NCI-H2081 (cell line): ENCODE results near the gene VSTM4.

ENCODE experiments used
- DNase-seq, 2 experiments: peaks; one replicate each; lab custom pipeline; 2025; lab: John Stamatoyannopoulos, UW

VSTM4 gene

DNA sequence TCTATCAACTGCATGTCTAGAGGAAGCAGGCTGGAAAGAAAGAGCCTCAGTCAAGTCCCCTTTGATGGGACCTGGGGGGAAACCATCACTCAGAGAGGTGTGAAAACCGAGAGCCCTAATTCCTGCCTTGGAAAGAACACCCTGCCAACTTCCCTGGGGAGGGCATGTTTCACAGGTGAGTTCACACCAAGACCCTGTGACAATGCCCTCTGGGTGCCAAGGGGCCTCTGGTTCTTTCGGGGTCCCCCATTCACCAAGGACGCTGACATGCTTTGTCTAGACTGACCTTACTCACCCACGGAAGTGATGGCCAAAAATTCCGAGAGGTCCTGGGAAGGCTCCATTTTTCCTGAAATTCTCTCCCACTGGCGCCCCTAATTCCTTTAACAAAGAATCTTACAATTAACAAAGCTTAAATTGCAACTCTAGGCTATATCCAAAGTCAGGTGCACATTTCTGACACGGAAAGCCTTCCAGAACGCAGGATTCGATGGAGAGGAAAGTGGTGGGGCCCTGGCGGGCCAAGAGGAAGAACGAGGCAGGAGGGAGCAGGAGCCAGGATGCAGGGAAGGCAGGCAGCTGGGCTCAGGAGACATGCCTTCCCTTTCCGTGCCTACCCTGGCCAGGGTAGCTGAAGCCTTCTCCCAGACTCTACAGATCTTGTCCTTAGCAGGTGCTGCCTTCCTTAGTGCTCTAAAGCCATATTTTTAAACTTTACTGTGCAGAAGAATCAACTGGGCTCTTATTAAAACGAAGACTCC, 23.7 kb downstream of the VSTM4 start:
- DNase-seq: no peak

GRCh38 chr10:49090696-49091380, 24.5 kb downstream of the VSTM4 start:
- DNase-seq: no peak

DNA sequence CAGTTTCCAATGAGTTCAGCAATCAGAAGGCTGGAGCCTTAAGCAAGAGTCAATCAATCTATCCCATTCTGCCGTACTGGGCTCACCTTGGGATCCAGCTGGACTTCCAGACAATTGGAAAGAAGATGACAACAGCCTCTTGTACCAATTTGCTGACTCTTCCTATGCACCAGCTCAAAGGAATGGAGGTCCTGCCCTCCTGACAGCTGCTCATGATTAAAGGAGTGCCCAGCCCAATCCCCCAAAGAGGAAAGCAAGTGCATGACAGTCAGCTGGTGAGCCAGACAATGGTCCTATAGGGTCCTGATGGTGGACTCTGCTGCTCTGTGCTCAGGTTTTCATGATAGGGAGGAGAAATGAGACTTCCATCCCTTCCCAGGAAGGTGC, 25.1 kb downstream of the VSTM4 start:
- DNase-seq: no peak

- DNase-seq: no peak
These were observed 25.6 kb downstream of the VSTM4 start for GRCh38 chr10:49089557-49090188.

- DNase-seq: no peak
These were observed 26.2 kb downstream of the VSTM4 start for GRCh38 chr10:49089152-49089551.

DNA sequence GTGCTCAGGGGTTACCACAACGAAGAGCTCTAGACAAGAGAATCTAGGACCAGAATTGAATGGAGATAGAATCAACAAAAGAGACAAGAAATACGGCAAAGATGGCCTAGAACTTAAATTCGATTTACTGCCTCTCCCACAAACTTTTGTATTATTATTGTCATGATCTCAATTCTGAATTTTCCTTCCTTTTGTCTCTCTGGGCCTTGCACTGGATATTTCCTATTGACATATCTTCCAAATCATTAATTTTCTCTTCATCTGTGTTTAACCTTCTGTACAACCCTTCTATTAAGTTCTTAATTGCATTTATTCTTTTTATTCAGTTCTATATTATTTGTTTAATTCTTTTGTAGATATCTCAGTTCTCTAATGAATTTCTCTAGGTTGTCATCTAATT, 28.4 kb downstream of the VSTM4 start:
- DNase-seq: no peak

GRCh38 chr10:49083261-49083660, 32.1 kb downstream of the VSTM4 start:
- DNase-seq: no peak

DNA sequence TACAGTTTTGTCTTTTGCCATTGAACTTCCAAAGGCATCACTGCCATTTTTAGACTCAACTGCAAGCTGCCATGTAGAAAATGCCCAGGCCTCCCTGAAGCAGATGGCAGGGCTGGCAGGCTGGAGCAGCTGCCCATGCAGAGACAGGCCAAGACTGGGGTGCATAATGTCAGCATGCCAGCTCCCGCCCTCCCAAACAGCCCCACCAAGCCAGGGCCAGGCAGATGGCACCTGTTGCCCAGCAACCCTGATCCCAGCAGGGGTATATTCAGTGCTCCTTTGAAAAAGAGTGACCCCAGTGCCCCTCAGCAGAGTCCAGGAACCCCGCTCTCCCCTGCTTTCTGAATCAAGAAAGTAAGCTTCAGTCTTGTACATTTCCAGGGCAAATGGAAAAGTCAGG, 32.6 kb downstream of the VSTM4 start:
- peak in 1 of 2 experiments; percentile 25 for DNase-seq

GRCh38 chr10:49081547-49082275, 33.6 kb downstream of the VSTM4 start:
- DNase-seq: no peak

DNA sequence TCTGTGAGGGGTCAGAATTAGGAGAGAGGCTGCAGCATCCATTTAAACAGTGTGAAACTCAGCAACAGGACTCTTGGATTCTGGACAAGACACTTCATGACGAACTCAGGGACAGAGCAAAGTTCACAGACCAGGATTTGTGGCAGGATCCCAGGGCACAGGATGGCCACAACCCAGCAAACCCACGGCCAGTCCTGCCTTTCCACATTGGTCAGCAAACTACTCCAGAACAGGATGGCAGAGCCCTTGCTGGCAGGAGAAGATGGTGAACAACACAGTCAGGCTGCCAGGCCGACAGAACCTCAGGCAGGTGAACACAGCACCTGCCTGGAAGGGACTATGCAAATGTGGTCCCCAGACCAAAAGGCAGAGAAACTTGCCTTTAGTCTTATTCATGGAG, 34.4 kb downstream of the VSTM4 start:
- DNase-seq: no peak

GRCh38 chr10:49080071-49080470, 35.3 kb downstream of the VSTM4 start:
- no peak for DNase-seq

GRCh38 chr10:49079499-49079898, 35.8 kb downstream of the VSTM4 start:
- no peak for DNase-seq

DNA sequence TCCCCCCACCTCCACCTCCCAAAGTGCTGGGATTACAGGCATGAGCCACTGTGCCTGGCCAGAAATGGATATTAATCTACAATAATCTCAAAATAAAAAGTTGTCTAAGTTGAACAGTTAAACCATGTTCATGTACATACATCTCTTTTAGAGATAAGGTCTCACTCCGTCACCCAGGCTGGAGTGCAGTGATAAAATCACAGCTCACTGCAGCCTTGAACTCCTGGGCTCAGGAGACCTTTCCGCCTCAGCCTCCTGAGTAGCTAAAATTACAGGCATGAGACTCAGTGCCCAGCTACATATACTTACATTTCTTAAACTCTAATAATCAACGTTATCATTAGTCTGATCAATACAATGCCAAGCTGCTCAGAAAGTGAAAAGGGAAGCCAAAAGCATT, 36.2 kb downstream of the VSTM4 start:
- no peak for DNase-seq

DNA sequence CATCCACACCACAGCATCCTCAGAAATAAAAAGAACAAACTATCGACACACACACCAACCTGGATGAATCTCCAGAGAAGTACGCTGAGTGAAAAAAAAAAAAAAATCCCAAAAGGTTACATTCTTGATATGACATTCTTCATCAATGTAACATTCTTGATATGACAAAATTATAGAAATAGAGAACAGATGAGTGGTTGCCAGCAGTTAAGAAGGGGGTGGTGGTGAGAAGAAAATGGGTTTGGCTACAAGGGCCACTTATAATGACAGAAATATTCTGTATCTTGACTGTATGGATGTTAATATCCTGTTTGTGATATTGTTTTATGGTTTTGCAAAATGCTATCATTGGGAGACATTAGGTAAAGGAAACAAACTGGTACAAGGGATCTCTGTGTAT, 36.9 kb downstream of the VSTM4 start:
- DNase-seq: no peak

- no peak for DNase-seq
These were observed 38.4 kb downstream of the VSTM4 start for GRCh38 chr10:49076741-49077521.

DNA sequence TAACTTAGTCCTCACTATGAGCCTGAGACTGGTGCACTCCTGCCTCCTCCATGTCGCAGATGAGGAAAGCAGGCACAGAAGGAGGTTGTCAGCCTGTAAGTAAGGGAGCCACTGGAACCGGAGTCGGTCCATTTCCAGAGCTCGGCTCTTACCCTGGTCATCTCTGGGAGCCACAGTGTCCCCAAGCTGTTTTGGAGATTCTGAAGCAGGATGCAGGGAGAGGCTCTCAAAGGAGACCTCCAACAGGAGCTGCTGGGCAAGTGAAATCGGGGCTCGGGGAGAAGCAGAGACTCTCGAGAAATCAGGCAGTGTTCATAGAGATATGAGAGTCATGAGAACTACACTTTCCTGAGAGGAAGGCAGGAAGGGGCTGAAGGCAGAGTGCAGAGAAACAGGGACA, 39.0 kb downstream of the VSTM4 start:
- DNase-seq: no peak

- DNase-seq: no peak
These were observed 39.6 kb downstream of the VSTM4 start for GRCh38 chr10:49075743-49076142.

GRCh38 chr10:49074836-49075682, 40.3 kb downstream of the VSTM4 start:
- no peak for DNase-seq

DNA sequence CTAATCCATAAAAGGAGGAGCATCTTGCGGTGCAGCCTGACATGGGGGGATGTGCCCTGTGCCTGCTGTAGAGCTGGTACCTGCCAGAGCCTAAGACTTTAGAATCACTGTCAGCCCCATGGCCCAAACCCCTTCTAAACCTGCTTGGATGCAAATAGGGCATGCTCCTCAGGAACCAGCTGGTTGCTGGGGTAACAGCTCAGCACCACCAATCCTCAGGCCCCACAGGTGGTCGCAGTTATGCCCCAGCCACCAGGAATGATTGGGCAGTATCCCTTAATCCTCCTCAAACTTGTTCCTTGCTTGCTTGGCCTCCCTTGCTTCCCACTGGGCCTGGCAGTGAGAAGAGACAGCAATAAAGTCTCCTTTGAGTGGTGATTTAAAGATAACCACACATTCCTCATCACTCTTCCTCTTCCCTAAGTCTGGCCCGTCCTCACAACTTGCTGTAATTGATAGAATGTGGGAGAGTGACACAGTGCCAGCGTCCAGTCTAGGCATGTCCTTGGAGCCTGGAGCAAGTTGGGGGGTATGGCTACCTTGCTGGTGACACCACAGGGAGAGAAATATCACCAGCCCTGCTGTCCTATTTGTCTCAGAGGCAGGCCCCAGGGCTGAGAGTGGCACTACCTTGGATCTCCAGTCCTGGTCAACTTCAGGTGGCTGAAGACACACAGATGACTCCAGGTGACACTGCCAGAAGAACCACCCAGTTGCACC, 43.0 kb downstream of the VSTM4 start:
- DNase-seq: no peak

DNA sequence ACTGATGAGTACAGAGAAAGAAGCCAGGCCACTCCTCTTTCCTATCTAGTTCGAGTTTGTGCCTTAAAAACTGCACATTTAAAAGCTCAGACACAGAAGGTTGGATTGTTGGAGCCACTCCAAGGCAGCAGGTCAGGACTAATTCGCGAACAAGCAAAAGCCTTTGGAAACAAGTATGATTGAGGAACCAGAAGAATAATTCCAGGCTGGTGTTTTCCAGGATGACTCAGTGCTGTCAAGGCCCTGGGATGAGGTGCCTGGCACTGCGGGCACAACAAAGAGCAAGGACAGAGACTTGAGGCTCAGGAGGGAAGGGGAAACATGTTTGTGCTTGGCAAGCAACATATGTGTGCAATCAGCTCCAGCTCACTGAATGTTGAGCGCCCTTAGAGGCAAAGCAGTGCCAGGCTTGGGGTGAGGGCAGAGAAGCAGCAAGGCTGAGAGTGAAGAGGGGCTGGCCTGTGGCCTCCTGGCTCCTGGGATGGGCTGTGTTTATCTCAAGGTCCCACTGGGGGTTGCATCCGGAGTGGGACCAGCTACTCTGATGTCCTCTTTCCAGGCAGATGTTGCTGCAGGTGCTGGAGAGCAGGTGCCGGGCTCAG, 44.1 kb downstream of the VSTM4 start:
- no peak for DNase-seq
